Measurements from ENCODE around the gene CLNK. TPM values are rescaled to one million over a fixed set of nuclear protein-coding genes. Genes with fewer than 3 reads are reported as not detected.
A peak's percentile ranks its signal among the peaks of the same experiment; 100 is the strongest.

Gene CLNK
- total and polyA plus RNA-seq, 2 donors: 0.15 to 1.2 TPM

DNA sequence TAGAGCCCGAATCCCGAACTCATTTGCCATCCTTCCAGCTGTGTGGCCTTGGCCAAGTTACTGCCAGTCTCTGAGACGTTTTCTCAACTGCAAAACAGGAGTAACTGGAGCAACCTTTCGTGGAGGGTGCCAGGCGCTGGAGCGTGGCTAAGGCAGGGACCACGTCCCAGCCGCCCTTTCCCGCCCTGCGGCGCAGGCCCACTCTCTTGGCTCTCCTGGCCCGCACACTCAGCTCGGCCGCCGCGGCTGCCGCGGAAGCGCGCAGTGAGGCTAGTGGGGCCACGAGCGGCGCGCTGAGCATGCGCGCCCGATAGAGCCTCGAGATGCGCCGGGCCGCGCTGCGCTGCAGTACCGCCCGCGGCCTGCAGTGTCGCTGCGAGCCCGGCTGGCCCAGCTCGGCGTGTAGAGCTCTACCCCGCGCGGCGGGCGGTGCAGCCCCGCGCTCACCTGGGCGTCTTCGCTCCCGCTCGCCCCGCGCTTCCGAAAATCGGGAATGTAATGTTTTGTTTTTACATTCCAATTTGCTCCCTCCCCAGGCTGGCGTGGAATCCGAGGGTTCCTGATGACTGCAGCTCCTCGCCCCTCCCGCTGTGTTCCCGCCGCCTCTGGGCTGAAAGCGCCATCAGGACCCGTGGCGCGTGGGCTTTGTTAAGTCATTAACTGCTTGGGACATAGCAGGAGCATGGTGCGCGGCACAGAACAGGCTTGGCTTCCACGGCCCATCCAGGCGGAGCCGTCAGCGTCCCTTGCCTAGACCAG lies 223.3 kb downstream of the CLNK start:
- DNase-seq (ENCODE audit: extremely low spot score): no peak
- H3K4me1 ChIP-seq (ENCODE audit: insufficient read depth): no peaks in the 10 kb centered on the region
- 4% methylated on average over 72 of the region's 72 CpGs for WGBS
- no peak overlapping the region for H3K27ac ChIP-seq (ENCODE audit: low read depth)
- H3K4me3 ChIP-seq (ENCODE audit: low read depth, low read length): peak overlapping the region; percentile 8
- no peaks in the 10 kb centered on the region for H3K36me3 ChIP-seq (ENCODE audit: insufficient read depth)

DNA sequence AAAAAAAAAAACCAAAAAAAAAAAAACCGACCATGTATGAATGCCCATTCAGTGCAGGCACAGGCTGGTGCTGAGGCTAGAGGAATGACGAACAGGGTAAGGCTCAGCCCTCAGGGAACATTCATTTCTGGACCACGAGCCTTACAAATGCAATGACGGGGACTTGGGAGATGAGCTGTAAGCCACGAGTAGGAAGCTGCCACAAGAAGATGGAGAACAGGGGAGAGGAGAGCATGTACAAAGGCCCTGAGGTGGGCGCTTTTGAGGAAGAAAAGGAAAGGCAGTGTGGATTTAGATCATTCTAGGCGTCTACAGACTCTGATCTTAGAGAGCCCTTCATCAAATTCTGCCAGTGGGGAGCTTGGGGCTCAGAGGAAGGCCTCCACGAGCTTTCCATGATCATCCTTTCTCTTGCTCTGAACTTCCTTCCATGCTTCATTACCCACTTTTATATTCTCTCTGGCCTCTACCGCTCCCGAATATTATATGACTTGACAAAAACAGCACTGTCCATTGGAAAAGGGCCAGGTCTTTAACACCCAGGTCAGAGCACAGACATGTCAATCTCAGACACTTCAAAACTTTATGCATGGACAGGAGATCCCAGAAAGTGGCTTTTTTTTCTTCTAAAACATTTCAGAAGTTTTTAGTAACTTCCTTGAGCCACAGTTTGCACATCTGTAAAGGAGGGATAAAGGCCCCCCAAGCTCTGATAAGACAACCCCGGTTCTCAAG lies 224.1 kb downstream of the CLNK start:
- WGBS: 86% methylated on average over 11 of the region's 11 CpGs
- Histone ChIP-seq H3K4me3 (ENCODE audit: low read depth, low read length) (no peak overlapping the region), H3K4me1 (ENCODE audit: insufficient read depth) (no peaks in the 10 kb centered on the region), H3K36me3 (ENCODE audit: insufficient read depth) (no peaks in the 10 kb centered on the region), H3K27ac (ENCODE audit: low read depth) (no peak overlapping the region)
- DNase-seq (ENCODE audit: extremely low spot score): no peak

DNA sequence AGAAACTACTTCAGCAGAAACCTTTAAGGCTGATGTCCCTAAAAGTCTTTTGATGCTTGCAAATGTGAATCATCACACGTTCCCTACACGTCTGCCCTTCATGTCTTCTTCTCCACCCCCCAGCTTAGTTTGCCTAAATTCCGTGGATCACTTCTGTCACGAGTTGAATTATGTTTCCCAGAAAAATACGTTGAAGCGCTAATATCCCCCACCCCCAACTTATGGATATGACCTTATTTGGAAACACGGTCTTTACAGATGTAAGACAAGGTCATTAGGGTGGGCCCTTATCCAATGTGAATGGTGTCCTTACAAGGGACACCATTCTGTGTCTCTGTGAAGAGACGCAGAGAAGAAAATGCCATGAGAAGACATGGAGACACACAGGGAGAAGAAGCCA lies 225.3 kb downstream of the CLNK start:
- Histone ChIP-seq H3K36me3 (ENCODE audit: insufficient read depth) (no peaks in the 10 kb centered on the region), H3K4me1 (ENCODE audit: insufficient read depth) (no peaks in the 10 kb centered on the region), H3K4me3 (ENCODE audit: low read depth, low read length) (no peak overlapping the region), H3K27ac (ENCODE audit: low read depth) (no peak overlapping the region)
- DNase-seq (ENCODE audit: extremely low spot score): no peak
- 91% methylated on average over 8 of the region's 8 CpGs for whole genome bisulfite sequencing

GRCh38 chr4:10458177-10458576 lies 226.4 kb downstream of the CLNK start:
- Histone ChIP-seq H3K27ac (ENCODE audit: low read depth) (no peak overlapping the region), H3K4me1 (ENCODE audit: insufficient read depth) (no peaks in the 10 kb centered on the region), H3K36me3 (ENCODE audit: insufficient read depth) (peaks cover 2% of the 10 kb centered on the region), H3K4me3 (ENCODE audit: low read depth, low read length) (no peak overlapping the region)
- WGBS: 72% methylated on average over 13 of the region's 13 CpGs
- DNase-seq (ENCODE audit: extremely low spot score): no peak

- no peaks in the 10 kb centered on the region for H3K4me1 ChIP-seq (ENCODE audit: insufficient read depth)
- peak within 1 kb of the TSS; percentile 40 for H3K27ac ChIP-seq (ENCODE audit: low read depth)
- WGBS: 3% methylated on average over 60 of the region's 60 CpGs
- H3K36me3 ChIP-seq (ENCODE audit: insufficient read depth): peaks cover 2% of the 10 kb centered on the region
- DNase-seq (ENCODE audit: extremely low spot score): no peak
- peak within 1 kb of the TSS; percentile 88 for H3K4me3 ChIP-seq (ENCODE audit: low read depth, low read length)
These were observed 227.2 kb downstream of the CLNK start, which contains the start of gene ZNF518B for GRCh38 chr4:10457255-10457801. Gene ZNF518B, minus strand, starts transcription at chr4:10457426. Its CDS starts 11,098 bp downstream, at chr4:10446328.

GRCh38 chr4:10456595-10457254 lies 227.8 kb downstream of the CLNK start:
- peaks cover 2% of the 10 kb centered on the region for H3K36me3 ChIP-seq (ENCODE audit: insufficient read depth)
- H3K4me3 ChIP-seq (ENCODE audit: low read depth, low read length): peak overlapping the region; percentile 88
- no peak for DNase-seq (ENCODE audit: extremely low spot score)
- H3K27ac ChIP-seq (ENCODE audit: low read depth): peak overlapping the region; percentile 40
- H3K4me1 ChIP-seq (ENCODE audit: insufficient read depth): no peaks in the 10 kb centered on the region
- 3% methylated on average over 96 of the region's 96 CpGs for WGBS

GRCh38 chr4:10456260-10456594 lies 228.3 kb downstream of the CLNK start:
- Histone ChIP-seq H3K36me3 (ENCODE audit: insufficient read depth) (peaks cover 2% of the 10 kb centered on the region), H3K4me3 (ENCODE audit: low read depth, low read length) (peak overlapping the region; percentile 88), H3K27ac (ENCODE audit: low read depth) (no peak overlapping the region), H3K4me1 (ENCODE audit: insufficient read depth) (no peaks in the 10 kb centered on the region)
- 42% methylated on average over 11 of the region's 11 CpGs for WGBS
- no peak for DNase-seq (ENCODE audit: extremely low spot score)

GRCh38 chr4:10455133-10455532 lies 229.4 kb downstream of the CLNK start:
- no peak for DNase-seq (ENCODE audit: extremely low spot score)
- WGBS: 89% methylated on average over 2 of the region's 2 CpGs

DNA sequence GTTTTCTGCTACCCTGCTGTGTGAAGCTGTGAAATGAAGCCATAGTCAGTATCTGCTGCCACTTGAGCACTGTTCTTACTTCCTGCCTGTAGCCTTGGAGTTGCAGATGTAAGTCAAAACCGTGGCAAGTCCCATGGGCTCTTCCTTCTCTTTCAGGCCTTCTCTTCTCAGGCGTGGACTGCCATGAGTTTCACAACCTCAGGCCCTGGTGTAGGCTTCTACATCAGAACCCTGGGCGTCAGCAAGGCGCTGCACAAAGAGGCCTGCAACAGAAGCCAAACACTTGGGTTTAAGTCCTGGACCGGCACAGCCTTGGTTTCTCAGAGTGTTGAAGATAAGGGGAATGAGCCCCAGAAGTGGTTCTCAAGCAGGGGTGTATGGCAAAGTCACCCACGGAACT lies 229.8 kb downstream of the CLNK start:
- WGBS: 88% methylated on average over 6 of the region's 6 CpGs
- no peak for DNase-seq (ENCODE audit: extremely low spot score)
- peaks cover 2% of the 10 kb centered on the region for H3K36me3 ChIP-seq (ENCODE audit: insufficient read depth)
- H3K4me1 ChIP-seq (ENCODE audit: insufficient read depth): no peaks in the 10 kb centered on the region
- H3K27ac ChIP-seq (ENCODE audit: low read depth): no peak overlapping the region
- no peak overlapping the region for H3K4me3 ChIP-seq (ENCODE audit: low read depth, low read length)

More at GRCh38 chr4:10455133-10455532, 229.4 kb downstream of the CLNK start:
- peaks cover 2% of the 10 kb centered on the region for H3K36me3 ChIP-seq (ENCODE audit: insufficient read depth)
- no peaks in the 10 kb centered on the region for H3K4me1 ChIP-seq (ENCODE audit: insufficient read depth)
- H3K27ac ChIP-seq (ENCODE audit: low read depth): no peak overlapping the region
- no peak overlapping the region for H3K4me3 ChIP-seq (ENCODE audit: low read depth, low read length)

DNA sequence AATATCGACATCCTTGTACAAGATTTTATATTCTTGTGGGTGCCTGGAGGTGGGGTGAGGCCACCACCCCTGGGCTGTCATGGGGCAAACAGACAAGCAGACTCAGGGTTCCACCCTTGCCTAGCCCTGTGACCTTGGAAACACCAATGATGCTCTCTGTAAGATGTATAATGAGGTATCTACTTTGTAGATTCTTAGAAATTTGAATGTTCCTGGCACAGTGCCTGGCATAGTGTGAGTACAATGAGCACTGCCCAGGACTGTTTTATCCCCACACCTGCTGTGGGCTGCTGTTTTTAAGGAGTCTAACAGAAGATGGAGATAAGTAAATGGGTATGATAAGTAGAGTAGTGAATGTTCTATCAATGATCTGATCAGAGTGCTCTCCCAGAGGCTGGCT lies 230.4 kb downstream of the CLNK start:
- Histone ChIP-seq H3K4me3 (ENCODE audit: low read depth, low read length) (no peak overlapping the region), H3K36me3 (ENCODE audit: insufficient read depth) (peaks cover 2% of the 10 kb centered on the region), H3K27ac (ENCODE audit: low read depth) (no peak overlapping the region), H3K4me1 (ENCODE audit: insufficient read depth) (no peaks in the 10 kb centered on the region)
- WGBS: 96% methylated on average over 1 of the region's 1 CpG
- no peak for DNase-seq (ENCODE audit: extremely low spot score)

GRCh38 chr4:10448991-10449390 lies 235.6 kb downstream of the CLNK start:
- Histone ChIP-seq H3K27ac (ENCODE audit: low read depth) (no peak overlapping the region), H3K4me1 (ENCODE audit: insufficient read depth) (no peaks in the 10 kb centered on the region), H3K4me3 (ENCODE audit: low read depth, low read length) (no peak overlapping the region), H3K36me3 (ENCODE audit: insufficient read depth) (peaks cover 2% of the 10 kb centered on the region)
- 53% methylated on average over 5 of the region's 5 CpGs for WGBS
- no peak for DNase-seq (ENCODE audit: extremely low spot score)

- WGBS: 97% methylated on average over 5 of the region's 5 CpGs
- no peak overlapping the region for H3K4me3 ChIP-seq (ENCODE audit: low read depth, low read length)
- H3K36me3 ChIP-seq (ENCODE audit: insufficient read depth): peaks cover 2% of the 10 kb centered on the region
- DNase-seq (ENCODE audit: extremely low spot score): no peak
- no peak overlapping the region for H3K27ac ChIP-seq (ENCODE audit: low read depth)
- H3K4me1 ChIP-seq (ENCODE audit: insufficient read depth): no peaks in the 10 kb centered on the region
These were observed 241.6 kb downstream of the CLNK start for GRCh38 chr4:10442976-10443375.

DNA sequence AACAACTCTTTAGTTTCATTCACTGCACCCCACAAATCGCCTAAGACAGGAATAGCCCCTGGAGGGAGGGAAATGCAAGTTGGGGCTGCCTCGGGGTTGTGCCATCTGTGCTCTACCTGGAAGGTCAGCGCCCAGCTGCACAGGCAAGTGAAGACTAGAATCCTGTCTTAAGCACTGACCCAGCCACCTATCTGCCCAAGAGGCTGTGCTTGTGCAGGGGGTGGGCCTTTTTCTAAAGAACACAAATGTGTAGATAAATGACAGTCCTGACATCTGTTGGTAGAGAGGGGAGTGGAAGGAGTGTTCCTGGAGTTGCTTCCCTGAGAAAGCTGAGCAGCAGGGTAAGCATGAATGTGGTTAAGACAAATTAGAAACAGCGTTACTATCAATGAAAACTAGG lies 243.1 kb downstream of the CLNK start:
- no peak for DNase-seq (ENCODE audit: extremely low spot score)
- WGBS: 85% methylated on average over 4 of the region's 4 CpGs
- no peak overlapping the region for H3K27ac ChIP-seq (ENCODE audit: low read depth)
- H3K36me3 ChIP-seq (ENCODE audit: insufficient read depth): peaks cover 2% of the 10 kb centered on the region
- H3K4me1 ChIP-seq (ENCODE audit: insufficient read depth): no peaks in the 10 kb centered on the region
- no peak overlapping the region for H3K4me3 ChIP-seq (ENCODE audit: low read depth, low read length)

Data from urinary bladder (tissue), 4 donors.